K562 (cell line): ENCODE data around the gene SHFL. TPM values are rescaled to one million over a fixed set of nuclear protein-coding genes. Genes with fewer than 3 reads are reported as not detected.

Experiments used
- ATAC-seq: fragments of 200-7000 bp; cut with Tn5 transposase; 3 replicates; pipeline ENCODE4 v1.9.1; 2020; ENCODE audit warnings: moderate library complexity
- BruUV-seq: library from RNA; stranded (reverse); fragments of 400-500 nt; replicated peaks from 2 replicates; lab custom pipeline; 2021; lab: Mats Ljungman, UMichigan
- CTCF ChIA-PET: fragments of 300-600 bp; formaldehyde crosslinking; extraction: SDS; loops from one replicate; lab custom pipeline; 2021; ENCODE audit warnings: low intra/inter-chr PET ratio; lab: Yijun Ruan, JAX
- POLR2A ChIA-PET: fragments of 300-600, 350-650 bp; sonication (Branson Sonifier 250); formaldehyde crosslinking; extraction: SDS; loops from one replicate; lab custom pipeline; 2021; ENCODE audit warnings: antibody characterized with exemption, inconsistent platforms; lab: Yijun Ruan, JAX
- DNase-seq, 4 experiments: peaks; one replicate each; pipeline versions ENCODE4 v3.0.0 to v3.0.0-alpha.2; 2011 to 2018; ENCODE audit warnings: low spot score in 3 of 4, mixed read lengths in 3 of 4; ENCODE audit errors: extremely low read depth in 1 of 4
- FAIRE-seq: peaks from 2 replicates; lab custom pipeline; 2011; peaks lifted over from hg19 to GRCh38; lab: Jason Lieb, UNC
- H2AFZ ChIP-seq: 2 replicates; pipeline ENCODE4 v1.6.0; 2011; ENCODE audit warnings: low read depth, low read length, control low read depth, inconsistent platforms
- H3K27ac ChIP-seq: fragments of 200-600 bp; 3 replicates; pipeline ENCODE4 v1.8.0; 2011; ENCODE audit warnings: low read depth, mild to moderate bottlenecking, control low read depth, inconsistent platforms, low read length, moderate library complexity, mixed read lengths; ENCODE audit errors: extremely low read depth
- H3K27me3 ChIP-seq, 2 experiments: fragments of 300-600 bp in 1 of 2; 2 replicates in 1 of 2; 3 replicates in 1 of 2; pipeline versions ENCODE4 v1.6.0 to v1.8.0; 2011; ENCODE audit warnings: inconsistent platforms in 2 of 2, low read length in 2 of 2, mild to moderate bottlenecking in 1 of 2, mixed read lengths in 1 of 2, moderate library complexity in 1 of 2; ENCODE audit not compliant: control insufficient read depth in 2 of 2, insufficient read depth in 2 of 2
- H3K36me3 ChIP-seq: fragments of 300-600 bp; 3 replicates; pipeline ENCODE4 v1.8.0; 2011; ENCODE audit warnings: mild to moderate bottlenecking, low read length, inconsistent platforms; ENCODE audit not compliant: control insufficient read depth, insufficient read depth
- H3K4me1 ChIP-seq, 2 experiments: fragments of 200-600 bp in 1 of 2; replicated peaks in 1 of 2; 2 replicates in 1 of 2; 3 replicates in 1 of 2; pipeline versions ENCODE4 v1.5.1 to v1.8.0; 2011; ENCODE audit warnings: inconsistent platforms in 2 of 2, low read length in 2 of 2, mild to moderate bottlenecking in 1 of 2, mixed read lengths in 1 of 2, moderate library complexity in 1 of 2; ENCODE audit not compliant: control insufficient read depth in 2 of 2, insufficient read depth in 2 of 2
- H3K4me2 ChIP-seq: 2 replicates; pipeline ENCODE4 v1.6.1; 2011; ENCODE audit warnings: low read length, control low read depth, inconsistent platforms, mixed read lengths; ENCODE audit not compliant: insufficient read depth
- H3K4me3 ChIP-seq: fragments of 200-600 bp; sonication (generic), shearing (Covaris generic); 2 replicates; pipeline ENCODE4 v1.5.1; 2016; ENCODE audit warnings: control low read depth, inconsistent platforms
- H3K79me2 ChIP-seq: fragments of 200-600 bp; 3 replicates; pipeline ENCODE4 v1.8.0; 2011; ENCODE audit warnings: low read length, inconsistent platforms; ENCODE audit not compliant: control insufficient read depth, insufficient read depth
- H3K9ac ChIP-seq, 2 experiments: 2 replicates each; pipeline versions ENCODE4 v1.6.0 to v1.6.1; 2011; ENCODE audit warnings: low read depth in 2 of 2, low read length in 2 of 2, control low read depth in 1 of 2, inconsistent platforms in 1 of 2, mild to moderate bottlenecking in 1 of 2, mixed read lengths in 1 of 2; ENCODE audit not compliant: insufficient read depth in 1 of 2
- H3K9me1 ChIP-seq: one replicate; pipeline ENCODE4 v1.6.0; 2011; ENCODE audit warnings: inconsistent platforms, mild to moderate bottlenecking, low read length, moderate library complexity; ENCODE audit not compliant: control insufficient read depth, insufficient read depth
- H3K9me3 ChIP-seq: replicated peaks from 2 replicates; pipeline ENCODE4 v1.5.1; 2011; ENCODE audit warnings: low read depth, low read length, inconsistent platforms; ENCODE audit not compliant: control insufficient read depth, insufficient read depth
- H4K20me1 ChIP-seq: replicated peaks from 2 replicates; pipeline ENCODE4 v1.6.1; 2011; ENCODE audit warnings: low read length, inconsistent platforms, mixed read lengths; ENCODE audit not compliant: control insufficient read depth, insufficient read depth
- CREB3 ChIP-seq: fragments of 450-650 bp; conservative IDR thresholded peaks from 2 replicates; pipeline ENCODE4 v1.6.1; 2016; ENCODE audit warnings: missing genetic modification characterization, low read depth, mild to moderate bottlenecking, missing compliant biosample characterization, moderate library complexity
- POLR2A ChIP-seq: fragments of 450-650 bp; conservative IDR thresholded peaks from 2 replicates; pipeline ENCODE4 v1.6.1; 2016
- POLR2AphosphoS5 ChIP-seq: IDR thresholded peaks from 2 replicates; pipeline ENCODE4 v1.6.1; 2011; ENCODE audit warnings: mild to moderate bottlenecking, low read depth, low read length, moderate library complexity; ENCODE audit not compliant: control insufficient read depth, insufficient read depth
- POLR2G ChIP-seq: fragments of 200-400 bp; formaldehyde crosslinking; IDR thresholded peaks from 2 replicates; pipeline ENCODE4 v1.6.1; 2017; ENCODE audit warnings: low read depth, mild to moderate bottlenecking, antibody characterized with exemption, low read length, moderate library complexity
- RBFOX2 ChIP-seq: fragments of 200-400 bp; formaldehyde crosslinking; IDR thresholded peaks from 2 replicates; pipeline ENCODE4 v1.6.1; 2017; ENCODE audit warnings: low read depth, mild to moderate bottlenecking, low read length, moderate library complexity
- RBM22 ChIP-seq: fragments of 200-400 bp; formaldehyde crosslinking; IDR thresholded peaks from 2 replicates; pipeline ENCODE4 v1.6.1; 2018; ENCODE audit warnings: low read length, low read depth; ENCODE audit not compliant: poor library complexity, severe bottlenecking
- SREBF1 ChIP-seq: fragments of 150-350 bp; IDR thresholded peaks from 2 replicates; pipeline ENCODE4 v1.6.1; 2014; ENCODE audit warnings: antibody characterized with exemption, low read depth, low read length, borderline replicate concordance
- SUPT5H ChIP-seq: fragments of 450-650 bp; IDR thresholded peaks from 2 replicates; pipeline ENCODE4 v1.6.1; 2016
- TFAM ChIP-seq: fragments of 250-450 bp; sonication (Bioruptor Pico); conservative IDR thresholded peaks from 2 replicates; pipeline ENCODE4 v1.5.0; 2021; ENCODE audit warnings: mild to moderate bottlenecking, moderate library complexity
- WGBS: fragments of 100-300 bp; shearing (Covaris generic); methylation state at CpG from one replicate; pipeline ENCODE4 v1.1.6; 2016; ENCODE audit warnings: low coverage, mixed read lengths; ENCODE audit not compliant: insufficient coverage; ENCODE audit errors: missing lambda C conversion rate; 5-methylcytosine and 5-hydroxymethylcytosine counted together
- in situ Hi-C: fragments of 300-500 bp; cut with MboI; formaldehyde crosslinking; loops from 4 replicates; pipeline ENCODE4 v1.15.0; 2018; ENCODE audit warnings: inconsistent platforms, mixed read lengths
- intact Hi-C: fragments of 100-400 bp; cut with micrococcal nuclease; formaldehyde crosslinking; loops from 2 replicates; pipeline ENCODE4 v1.14.2; 2022
- polyA plus RNA-seq, 8 experiments: library from polyadenylated mRNA; depleted of rRNA in 4 of 8; stranded (reverse) in 5 of 8; unstranded in 3 of 8; fragments of >200 nt; fragmentation: Nextera tagmentation in 2 of 8; fragmentation: Illumina TruSeq in 1 of 8; extraction: Ambion mirVana in 2 of 8; extraction: Trizol in 1 of 8; gene quantifications; 2 replicates each; pipeline versions ENCODE4 v1.2.1 to v1.2.3, GENCODE V29; 2011 to 2014; ENCODE audit warnings: inconsistent platforms in 1 of 8, missing spikeins in 1 of 8
- total RNA-seq, 7 experiments: library from RNA; depleted of rRNA in 6 of 7; stranded (reverse); fragments of >200 nt in 6 of 7; fragmentation: Illumina TruSeq in 2 of 7; extraction: Trizol in 2 of 7; gene quantifications; 2 replicates each; pipeline versions ENCODE4 v1.2.1 to v1.2.3, GENCODE V29; 2011 to 2021; ENCODE audit warnings: low replicate concordance in 1 of 7

The SHFL gene
- total and polyA plus RNA-seq, 9 of the 15 experiments (the other 6 are each of a cell fraction or from before 2014, with no cell fraction given) = 1.5 to 25.7 (median 13.0) TPM

GRCh38 chr19:10110972-10111317, 24.8 kb downstream of the SHFL start:
- no peak overlapping the region for H3K27ac ChIP-seq

GRCh38 chr19:10111405-10111811, 25.3 kb downstream of the SHFL start, which contains the start of gene P2RY11:
P2RY11 (plus strand) TSS chr19:10111693; CDS start chr19:10111722, 29 bp downstream.
- H3K79me2 ChIP-seq = peaks cover 30% of the 10 kb centered on the region
- H3K9me1 ChIP-seq = no peaks in the 10 kb centered on the region
- ATAC-seq (no peak), FAIRE-seq (no peak), DNase-seq (peak in 2 of 4 experiments; percentile 11 to 20)
- WGBS = 64% methylated on average over 7 of the region's 8 CpGs
- peak within 1 kb of the TSS in 1 of 2 experiments; percentile 70; a peak in 2 of 4 replicates for H3K9ac ChIP-seq
- no peaks in the 10 kb centered on the region for H3K27me3 ChIP-seq
- H3K4me1 ChIP-seq = peaks cover 3 to 81% of the 10 kb centered on the region in 2 experiments; a peak in 4 of 5 replicates
- intact Hi-C loops = loop anchor here (5.0 kb wide), 1 partner anchor 179 kb away; no protein-coding TSS in a partner anchor
- H4K20me1 ChIP-seq = no peaks in the 10 kb centered on the region; the same call in 1 of the 2 replicates
- peak; percentile 56 for TF ChIP-seq POLR2G
- peak; percentile 41; the same call in 1 of the 2 replicates for TF ChIP-seq POLR2AphosphoS5
- peak; percentile 20 for TF ChIP-seq POLR2A
- peak; percentile 11 for TF ChIP-seq RBFOX2
- TF ChIP-seq TFAM (CRISPR knock-in tag) = no peak
- no peak for TF ChIP-seq CREB3 (tag)
- peak; percentile 33 for TF ChIP-seq RBM22
- TF ChIP-seq SUPT5H = peak; percentile 42
- ChIA-PET CTCF (no interaction called here), POLR2A (interaction anchor here (0.7 to 1.4 kb wide), 3 partner anchors 15 to 244 kb away, joined by 3 to 5 read pairs (median 3); no protein-coding TSS in a partner anchor)
- H3K27ac ChIP-seq = no peak within 1 kb of the TSS
- H3K36me3 ChIP-seq = peaks cover 69% of the 10 kb centered on the region
- H3K4me3 ChIP-seq = no peak within 1 kb of the TSS
- H3K9me3 ChIP-seq = no peaks in the 10 kb centered on the region
- in situ Hi-C loops = no loop called here
- H3K4me2 ChIP-seq = no peak within 1 kb of the TSS
- no TSS peak for BruUV-seq
- no peak within 1 kb of the TSS for H2AFZ ChIP-seq

More at GRCh38 chr19:10110972-10111317, 24.8 kb downstream of the SHFL start:
- intact Hi-C loops = loop anchor here (5.0 kb wide), 1 partner anchor 179 kb away; no protein-coding TSS in a partner anchor
- Histone ChIP-seq H3K36me3 (peaks cover 64% of the 10 kb centered on the region), H2AFZ (no peak overlapping the region), H3K4me3 (no peak overlapping the region), H4K20me1 (no peaks in the 10 kb centered on the region; the same call in 1 of the 2 replicates), H3K9me1 (no peaks in the 10 kb centered on the region), H3K9me3 (no peaks in the 10 kb centered on the region), H3K27me3 (no peaks in the 10 kb centered on the region), H3K4me2 (no peak overlapping the region), H3K79me2 (peaks cover 35% of the 10 kb centered on the region), H3K4me1 (peaks cover 3 to 79% of the 10 kb centered on the region in 2 experiments; a peak in 4 of 5 replicates), H3K9ac (0 out of 4 replicates have a peak overlapping the region, but pooled peaks of 1 of the 2 experiments have one; percentile 57)
- ATAC-seq (no peak), DNase-seq (no peak), FAIRE-seq (no peak)
- TF ChIP-seq SREBF1 (no peak), RBFOX2 (peak; percentile 46)
- 96% methylated on average over 11 of the region's 19 CpGs for WGBS
- in situ Hi-C loops = no loop called here
- BruUV-seq = TSS peak; percentile 29
- ChIA-PET POLR2A (interaction anchor here (1.4 kb wide), 1 partner anchor 14 kb away, joined by 5 read pairs; no protein-coding TSS in a partner anchor), CTCF (no interaction called here)
